Activated naive CD8-positive, alpha-beta T cell treated with anti-CD3 and anti-CD28 coated beads, Interleukin-2, amount 50 U/mL, for 24 hours (primary cell): Measurements from ENCODE around the gene SKP2.
"Not testable (repeated sequence)": the region's sequence is repeated elsewhere in the genome, so short reads cannot be mapped to it uniquely, and the experiment has no call there.

ENCODE experiments used
- ATAC-seq: fragments of 150-1000 bp; cut with Tn5 transposase; one replicate; pipeline ENCODE4 v1.10.0; 2021
- DNase-seq: peaks from one replicate; pipeline ENCODE4 v3.0.0; 2021
- H3K27ac Mint-ChIP-seq: one replicate; pipeline ENCODE4 v1.8.0; 2021; ENCODE audit warnings: mild to moderate bottlenecking, mixed read lengths
- H3K27me3 Mint-ChIP-seq: one replicate; pipeline ENCODE4 v1.8.0; 2021; ENCODE audit warnings: mixed read lengths
- H3K36me3 Mint-ChIP-seq: one replicate; pipeline ENCODE4 v1.8.0; 2021; ENCODE audit warnings: low read depth, mixed read lengths
- H3K4me1 Mint-ChIP-seq: one replicate; pipeline ENCODE4 v1.8.0; 2021; ENCODE audit warnings: mixed read lengths
- H3K4me3 Mint-ChIP-seq: one replicate; pipeline ENCODE4 v1.8.0; 2021; ENCODE audit warnings: mild to moderate bottlenecking, moderate library complexity, mixed read lengths
- H3K9me3 Mint-ChIP-seq: one replicate; pipeline ENCODE4 v1.8.0; 2021; ENCODE audit warnings: mixed read lengths

The SKP2 gene

GRCh38 chr5:36151434-36152323 is at the start of gene SKP2, which contains the start of gene LMBRD2:
Gene SKP2, plus strand, starts transcription at chr5:36152111. Its CDS starts 152 bp downstream, at chr5:36152263.
Gene LMBRD2, minus strand, starts transcription at chr5:36151887. Its CDS starts 8,538 bp downstream, at chr5:36143349.
- peak within 1 kb of the TSS; percentile 93 for H3K27ac Mint-ChIP-seq
- H3K4me1 Mint-ChIP-seq = peaks cover 75% of the 10 kb centered on the region
- ATAC-seq (peak; percentile 99), DNase-seq (peak; percentile 97)
- peak within 1 kb of the TSS; percentile 92 for H3K4me3 Mint-ChIP-seq
- H3K36me3 Mint-ChIP-seq = peaks cover 42% of the 10 kb centered on the region
- H3K9me3 Mint-ChIP-seq = no peaks in the 10 kb centered on the region
- no peaks in the 10 kb centered on the region for H3K27me3 Mint-ChIP-seq

GRCh38 chr5:36105819-36106218 is 46.1 kb upstream of the SKP2 start:
- H3K27ac Mint-ChIP-seq = no peak overlapping the region
- ATAC-seq = no peak
- no peaks in the 10 kb centered on the region for H3K4me1 Mint-ChIP-seq
- peaks cover 30% of the 10 kb centered on the region for H3K36me3 Mint-ChIP-seq
- H3K27me3 Mint-ChIP-seq = no peaks in the 10 kb centered on the region
- H3K9me3 Mint-ChIP-seq = no peaks in the 10 kb centered on the region
- no peak overlapping the region for H3K4me3 Mint-ChIP-seq
- DNase-seq = no peak

- ATAC-seq = no peak
- no peaks in the 10 kb centered on the region for H3K27me3 Mint-ChIP-seq
- no peak overlapping the region for H3K4me3 Mint-ChIP-seq
- no peaks in the 10 kb centered on the region for H3K9me3 Mint-ChIP-seq
- DNase-seq = no peak
- peaks cover 32% of the 10 kb centered on the region for H3K36me3 Mint-ChIP-seq
- no peaks in the 10 kb centered on the region for H3K4me1 Mint-ChIP-seq
- H3K27ac Mint-ChIP-seq = no peak overlapping the region
Measured at GRCh38 chr5:36108758-36109460, 43.0 kb upstream of the SKP2 start.

GRCh38 chr5:36111238-36111637 is 40.7 kb upstream of the SKP2 start:
- H3K27me3 Mint-ChIP-seq = no peaks in the 10 kb centered on the region
- no peak overlapping the region for H3K4me3 Mint-ChIP-seq
- ATAC-seq = no peak
- H3K36me3 Mint-ChIP-seq = peaks cover 28% of the 10 kb centered on the region
- H3K9me3 Mint-ChIP-seq = no peaks in the 10 kb centered on the region
- no peak for DNase-seq
- no peak overlapping the region for H3K27ac Mint-ChIP-seq
- no peaks in the 10 kb centered on the region for H3K4me1 Mint-ChIP-seq

GRCh38 chr5:36125868-36126267 is 26.0 kb upstream of the SKP2 start:
- ATAC-seq = peak; percentile 88
- H3K4me3 Mint-ChIP-seq = no peak overlapping the region

GRCh38 chr5:36128795-36129194 is 23.1 kb upstream of the SKP2 start:
- Mint-ChIP-seq H3K4me3 (no peak overlapping the region), H3K36me3 (peaks cover 56% of the 10 kb centered on the region), H3K27ac (no peak overlapping the region), H3K4me1 (peaks cover 13% of the 10 kb centered on the region), H3K27me3 (no peaks in the 10 kb centered on the region), H3K9me3 (peaks cover 8% of the 10 kb centered on the region)
- no peak for DNase-seq
- ATAC-seq = no peak

More at GRCh38 chr5:36125868-36126267, 26.0 kb upstream of the SKP2 start:
- Mint-ChIP-seq H3K4me1 (peaks cover 13% of the 10 kb centered on the region), H3K27ac (no peak overlapping the region), H3K27me3 (no peaks in the 10 kb centered on the region), H3K36me3 (peaks cover 44% of the 10 kb centered on the region), H3K9me3 (peaks cover 8% of the 10 kb centered on the region)
- DNase-seq = no peak

- not testable (repeated sequence) for H3K27ac Mint-ChIP-seq, H3K4me3 Mint-ChIP-seq, ATAC-seq, H3K9me3 Mint-ChIP-seq, DNase-seq, H3K27me3 Mint-ChIP-seq
- peaks cover 13% of the 10 kb centered on the region for H3K4me1 Mint-ChIP-seq
- H3K36me3 Mint-ChIP-seq = peaks cover 53% of the 10 kb centered on the region
Measured at GRCh38 chr5:36129666-36130065, 22.2 kb upstream of the SKP2 start.

GRCh38 chr5:36133009-36133408 is 18.9 kb upstream of the SKP2 start:
- not testable (repeated sequence) for H3K27me3 Mint-ChIP-seq, DNase-seq, ATAC-seq, H3K27ac Mint-ChIP-seq, H3K4me3 Mint-ChIP-seq, H3K4me1 Mint-ChIP-seq, H3K9me3 Mint-ChIP-seq
- H3K36me3 Mint-ChIP-seq = peaks cover 47% of the 10 kb centered on the region

- ATAC-seq = no peak
- H3K9me3 Mint-ChIP-seq = peaks cover 11% of the 10 kb centered on the region
- DNase-seq = no peak
- H3K27ac Mint-ChIP-seq = no peak overlapping the region
- no peaks in the 10 kb centered on the region for H3K27me3 Mint-ChIP-seq
- no peak overlapping the region for H3K4me3 Mint-ChIP-seq
- H3K4me1 Mint-ChIP-seq = no peaks in the 10 kb centered on the region
- peaks cover 41% of the 10 kb centered on the region for H3K36me3 Mint-ChIP-seq
Measured at GRCh38 chr5:36135988-36136387, 15.9 kb upstream of the SKP2 start.

- no peaks in the 10 kb centered on the region for H3K27me3 Mint-ChIP-seq
- no peak for DNase-seq
- H3K4me1 Mint-ChIP-seq = no peaks in the 10 kb centered on the region
- peaks cover 39% of the 10 kb centered on the region for H3K36me3 Mint-ChIP-seq
- no peak overlapping the region for H3K4me3 Mint-ChIP-seq
- ATAC-seq = no peak
- no peak overlapping the region for H3K27ac Mint-ChIP-seq
- H3K9me3 Mint-ChIP-seq = peaks cover 11% of the 10 kb centered on the region
Measured at GRCh38 chr5:36136581-36136980, 15.3 kb upstream of the SKP2 start.

- no peak for ATAC-seq
- H3K27ac Mint-ChIP-seq = no peak overlapping the region
- no peaks in the 10 kb centered on the region for H3K27me3 Mint-ChIP-seq
- no peak for DNase-seq
- H3K9me3 Mint-ChIP-seq = peaks cover 11% of the 10 kb centered on the region
- no peak overlapping the region for H3K4me3 Mint-ChIP-seq
- peaks cover 29% of the 10 kb centered on the region for H3K36me3 Mint-ChIP-seq
- H3K4me1 Mint-ChIP-seq = no peaks in the 10 kb centered on the region
Measured at GRCh38 chr5:36138900-36139683, 12.8 kb upstream of the SKP2 start.

- Mint-ChIP-seq H3K36me3 (peaks cover 11% of the 10 kb centered on the region), H3K4me3 (no peak overlapping the region), H3K4me1 (peaks cover 31% of the 10 kb centered on the region), H3K27me3 (no peaks in the 10 kb centered on the region), H3K27ac (no peak overlapping the region), H3K9me3 (peaks cover 4% of the 10 kb centered on the region)
- DNase-seq (no peak), ATAC-seq (no peak)
Measured at GRCh38 chr5:36145311-36145710, 6.6 kb upstream of the SKP2 start.

- no peak for ATAC-seq
- Mint-ChIP-seq H3K9me3 (no peaks in the 10 kb centered on the region), H3K4me1 (peaks cover 38% of the 10 kb centered on the region), H3K36me3 (peaks cover 1% of the 10 kb centered on the region), H3K4me3 (no peak overlapping the region), H3K27me3 (no peaks in the 10 kb centered on the region), H3K27ac (no peak overlapping the region)
- DNase-seq = no peak
Measured at GRCh38 chr5:36146390-36146789, 5.5 kb upstream of the SKP2 start.

GRCh38 chr5:36147681-36148080 is 4.2 kb upstream of the SKP2 start:
- no peak for ATAC-seq
- no peak for DNase-seq
- Mint-ChIP-seq H3K9me3 (no peaks in the 10 kb centered on the region), H3K36me3 (peaks cover 6% of the 10 kb centered on the region), H3K27me3 (no peaks in the 10 kb centered on the region), H3K4me1 (peaks cover 44% of the 10 kb centered on the region), H3K4me3 (peak overlapping the region; percentile 5), H3K27ac (peak overlapping the region; percentile 12)
